ENCODE results near the gene COL21A1. TPM values are rescaled to one million over a fixed set of nuclear protein-coding genes. Genes with fewer than 3 reads are reported as not detected.

COL21A1 gene
- total RNA-seq, 1 experiment from 2014 or later, result 1.8 TPM

DNA sequence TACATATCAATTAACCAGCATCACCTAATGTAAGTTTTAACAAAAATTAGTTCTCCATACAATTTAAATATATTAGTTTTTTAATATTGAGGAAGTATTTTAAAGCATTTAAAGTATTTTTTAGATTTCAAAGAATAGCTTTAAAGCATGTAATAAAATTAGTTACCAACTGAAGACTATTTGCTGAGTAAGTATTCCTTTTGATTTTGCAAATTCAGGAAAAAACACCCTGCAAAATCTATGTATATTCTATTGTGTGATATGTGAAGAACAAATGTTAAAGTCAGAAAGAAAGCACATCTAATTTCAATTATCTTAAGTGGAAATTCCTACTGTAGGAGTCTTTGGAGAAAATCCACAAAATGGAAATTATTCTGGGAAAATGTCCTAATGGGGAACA is 107.3 kb downstream of the COL21A1 start:
- no peak for DNase-seq
- Histone ChIP-seq H2BK12ac (ENCODE audit: insufficient read length, low read depth, low read length) (no peak overlapping the region), H2BK20ac (ENCODE audit: low read depth, low read length, poor library complexity, severe bottlenecking) (no peak overlapping the region), H2BK15ac (ENCODE audit: low read depth, low read length) (no peak overlapping the region), H3T11ph (ENCODE audit: low read length) (no peak overlapping the region), H2AFZ (ENCODE audit: low read length) (no peak overlapping the region), H3K14ac (ENCODE audit: insufficient read depth, low read length) (no peak overlapping the region), H4K5ac (ENCODE audit: insufficient read length, low read depth, low read length) (no peak overlapping the region), H3K56ac (ENCODE audit: insufficient read length, low read depth, low read length) (no peak overlapping the region), H2BK120ac (ENCODE audit: low read depth, low read length, poor library complexity, severe bottlenecking) (no peak overlapping the region), H3K79me1 (ENCODE audit: insufficient read depth, low read depth, low read length, poor library complexity, severe bottlenecking) (no peaks in the 10 kb centered on the region), H2AK5ac (ENCODE audit: insufficient read length, low read length) (no peak overlapping the region), H2BK5ac (ENCODE audit: insufficient read length, low read length) (no peak overlapping the region), H3K23ac (ENCODE audit: insufficient read length, low read depth, low read length) (no peak overlapping the region), H3K23me2 (ENCODE audit: insufficient read length, low read depth, low read length, poor library complexity, severe bottlenecking) (no peaks in the 10 kb centered on the region), H3K18ac (ENCODE audit: insufficient read length, low read depth, low read length) (no peak overlapping the region), H4K8ac (replicated peaks; ENCODE audit: insufficient read length, low read depth, low read length) (no peak overlapping the region), H3K4me2 (ENCODE audit: insufficient read depth, insufficient read length, low read length) (no peak overlapping the region), H3K4ac (ENCODE audit: low read depth, low read length) (no peak overlapping the region), H3K4me1 (ENCODE audit: insufficient read depth, low read length) (no peaks in the 10 kb centered on the region), H4K20me1 (ENCODE audit: control insufficient read depth, insufficient read depth, insufficient read length) (no peaks in the 10 kb centered on the region), H3K79me2 (ENCODE audit: insufficient read depth, low read length) (no peaks in the 10 kb centered on the region), H4K91ac (ENCODE audit: insufficient read length, low read depth, low read length) (no peak overlapping the region), H3K27ac (ENCODE audit: insufficient read length, low read depth, low read length) (no peak overlapping the region), H3K9ac (ENCODE audit: extremely low read depth, insufficient read length, low read length) (no peak overlapping the region), H3K27me3 (ENCODE audit: insufficient read depth, low read length) (no peaks in the 10 kb centered on the region; the same call in 1 of the 2 replicates), H3K9me3 (ENCODE audit: control insufficient read depth, low read depth, low read length) (no peaks in the 10 kb centered on the region)
- H3K9me3 Mint-ChIP-seq, result peaks cover 2 to 3% of the 10 kb centered on the region in 2 experiments; a peak in 3 of 5 replicates
- H3K27ac Mint-ChIP-seq, result no peak overlapping the region
- peaks cover 2 to 10% (median 2%) of the 10 kb centered on the region in 3 experiments; a peak in 5 of 7 replicates for H3K36me3 Mint-ChIP-seq (ENCODE audit: insufficient read depth in 1 of 3, low read depth in 3 of 3)
- no peaks in the 10 kb centered on the region for H3K27me3 Mint-ChIP-seq (ENCODE audit: low read depth)
- no peak overlapping the region for H3K4me3 Mint-ChIP-seq
- peaks cover 0 to 2% of the 10 kb centered on the region in 2 experiments; a peak in 1 of 4 replicates for H3K4me1 Mint-ChIP-seq
- TF ChIP-seq, protein P1, sequence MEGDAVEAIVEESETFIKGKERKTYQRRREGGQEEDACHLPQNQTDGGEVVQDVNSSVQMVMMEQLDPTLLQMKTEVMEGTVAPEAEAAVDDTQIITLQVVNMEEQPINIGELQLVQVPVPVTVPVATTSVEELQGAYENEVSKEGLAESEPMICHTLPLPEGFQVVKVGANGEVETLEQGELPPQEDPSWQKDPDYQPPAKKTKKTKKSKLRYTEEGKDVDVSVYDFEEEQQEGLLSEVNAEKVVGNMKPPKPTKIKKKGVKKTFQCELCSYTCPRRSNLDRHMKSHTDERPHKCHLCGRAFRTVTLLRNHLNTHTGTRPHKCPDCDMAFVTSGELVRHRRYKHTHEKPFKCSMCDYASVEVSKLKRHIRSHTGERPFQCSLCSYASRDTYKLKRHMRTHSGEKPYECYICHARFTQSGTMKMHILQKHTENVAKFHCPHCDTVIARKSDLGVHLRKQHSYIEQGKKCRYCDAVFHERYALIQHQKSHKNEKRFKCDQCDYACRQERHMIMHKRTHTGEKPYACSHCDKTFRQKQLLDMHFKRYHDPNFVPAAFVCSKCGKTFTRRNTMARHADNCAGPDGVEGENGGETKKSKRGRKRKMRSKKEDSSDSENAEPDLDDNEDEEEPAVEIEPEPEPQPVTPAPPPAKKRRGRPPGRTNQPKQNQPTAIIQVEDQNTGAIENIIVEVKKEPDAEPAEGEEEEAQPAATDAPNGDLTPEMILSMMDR (conservative IDR thresholded peaks at IDR 0.05), result no peak
